ENCODE results near the gene ANGEL1.

- TF ChIP-seq POLR2AphosphoS5 (IDR thresholded peaks at IDR 0.05; ENCODE audit: low read depth, low read length): no peak
- no peak for TF ChIP-seq FOXP2 (optimal IDR thresholded peaks at IDR 0.05; ENCODE audit: borderline replicate concordance, extremely low read depth, extremely low read length, insufficient read depth)
- no peak for TF ChIP-seq REST (IDR thresholded peaks at IDR 0.05; ENCODE audit: insufficient read depth in 1 of 2, low read depth in 2 of 2, low read length in 2 of 2)
- TF ChIP-seq TAF1 (IDR thresholded peaks at IDR 0.05; ENCODE audit: borderline replicate concordance, insufficient read depth, low read length): no peak
Measured at GRCh38 chr14:76842414-76842813, 29.7 kb upstream of the ANGEL1 start.

Measured in PFSK-1 (cell line).